OCI-M2 (cell line): ENCODE measurements around the gene PLAAT3.
"Not testable (repeated sequence)": the region's sequence is repeated elsewhere in the genome, so short reads cannot be mapped to it uniquely, and the experiment has no call there.

Source experiments
- DNase-seq: peaks from one replicate; lab custom pipeline; 2025; ENCODE audit not compliant: unreplicated experiment; lab: John Stamatoyannopoulos, UW

PLAAT3 gene

DNA sequence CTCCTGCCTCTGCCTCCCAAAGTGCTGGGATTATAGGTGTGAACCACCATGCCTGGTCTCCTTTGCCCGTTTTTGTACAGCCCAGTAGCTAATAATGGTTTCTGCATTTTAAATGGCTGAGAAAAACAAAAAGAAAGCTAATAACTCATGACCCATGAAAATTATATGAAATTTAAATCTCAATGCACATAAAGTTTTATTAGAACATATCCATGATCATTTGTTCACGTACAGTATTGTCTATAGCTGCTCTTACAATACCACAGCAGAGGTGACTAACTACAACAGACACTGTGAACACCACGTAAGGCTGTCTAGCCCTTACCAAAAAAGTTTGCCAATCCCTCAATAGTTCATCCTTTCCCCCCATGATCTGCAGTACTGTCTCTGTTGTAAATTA is 44.7 kb downstream of the PLAAT3 start:
- no peak for DNase-seq

DNA sequence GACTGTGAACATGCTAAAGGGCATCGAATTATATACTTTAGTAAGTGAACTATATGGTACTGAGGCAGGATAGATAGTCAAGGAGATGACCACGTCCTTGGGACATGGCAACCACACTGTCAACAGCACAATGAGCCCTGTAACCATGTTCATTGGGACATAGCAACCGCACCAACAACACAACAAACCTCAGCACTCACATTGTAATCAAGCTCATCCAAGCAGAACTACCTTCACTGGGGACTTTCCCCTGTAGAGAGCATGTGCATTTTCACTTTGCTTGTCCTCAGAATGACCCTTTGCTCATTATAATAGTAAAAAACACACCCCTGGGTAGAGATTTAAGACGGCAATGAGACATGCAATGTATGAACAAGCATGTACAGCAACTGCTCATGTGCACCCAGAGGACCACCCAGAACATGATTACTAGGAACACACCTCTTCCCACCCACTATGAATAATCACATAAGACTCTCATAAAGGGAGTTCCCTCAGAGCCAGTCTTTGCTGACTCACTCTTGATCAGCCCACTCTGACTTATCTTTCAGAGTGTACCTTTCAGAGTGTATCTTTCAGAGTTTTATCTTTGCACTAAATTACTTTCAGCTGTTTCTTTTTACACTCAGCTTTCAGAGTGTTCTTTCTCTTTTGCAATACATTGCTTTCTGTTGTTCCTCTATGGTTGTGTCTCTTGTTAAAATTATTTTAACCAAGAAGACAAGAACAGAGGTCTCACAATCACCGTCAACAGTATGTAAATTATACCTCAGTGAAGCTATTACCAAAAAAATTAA is 47.0 kb downstream of the PLAAT3 start:
- DNase-seq: no peak

DNA sequence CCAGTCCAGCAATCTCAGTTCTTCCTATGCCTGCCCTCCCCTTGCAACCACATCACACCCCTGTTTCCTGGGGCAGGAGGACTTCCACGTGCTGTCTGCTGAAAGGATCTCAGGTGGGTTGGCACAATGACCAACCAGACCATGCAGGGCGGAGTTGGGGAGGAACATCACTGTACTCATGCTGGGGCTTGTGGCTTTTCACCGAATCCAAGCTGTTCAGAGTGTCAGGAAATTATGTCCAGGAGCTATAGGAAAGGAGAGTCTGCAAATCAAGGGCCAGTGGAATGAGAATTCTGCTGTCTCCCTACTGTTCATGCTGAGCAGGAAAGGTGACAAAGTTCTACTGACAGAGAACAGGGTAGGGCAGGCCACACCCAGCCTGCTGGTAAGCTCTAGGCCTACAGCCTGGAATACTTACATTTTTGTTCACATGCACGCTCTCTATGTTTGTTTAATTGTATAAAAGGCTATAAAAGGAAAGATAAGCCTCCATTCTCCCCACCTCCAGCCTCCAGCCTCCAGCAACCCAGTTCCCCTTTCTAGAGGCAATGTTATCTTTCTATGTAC is 49.4 kb downstream of the PLAAT3 start:
- no peak for DNase-seq

DNA sequence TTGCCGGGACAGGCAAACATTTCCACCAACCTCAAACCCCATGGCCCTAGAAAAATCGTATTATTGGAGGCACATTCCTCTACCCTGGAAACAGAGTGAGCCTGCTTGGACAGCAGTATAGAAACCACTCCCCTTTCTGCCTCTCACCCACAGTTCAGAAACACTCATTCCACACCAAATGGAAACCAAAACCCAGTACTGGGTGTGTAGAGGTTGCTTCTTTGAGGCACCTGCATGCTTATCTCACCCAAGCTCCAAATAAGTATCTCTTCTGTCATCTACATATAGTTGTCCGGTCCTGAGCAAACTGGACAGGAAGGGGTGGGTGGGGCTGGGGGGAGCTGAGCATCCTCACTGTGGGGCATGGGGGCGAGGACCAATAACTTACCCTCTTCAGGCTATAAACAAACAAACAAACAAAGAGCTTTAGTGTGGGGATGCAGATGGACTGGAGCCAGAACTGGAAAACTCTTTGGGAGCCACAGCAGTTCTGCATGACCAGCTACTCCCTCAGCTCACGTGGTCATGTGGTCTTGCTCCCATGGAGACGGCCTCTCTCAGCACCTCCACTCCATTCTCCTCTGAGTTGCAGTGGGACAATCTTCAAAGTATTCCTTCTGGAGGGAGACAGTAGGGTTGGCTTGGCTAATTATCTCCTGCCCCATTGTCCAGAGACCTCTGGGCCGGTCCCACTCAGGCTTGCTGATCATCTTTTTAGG is 50.0 kb downstream of the PLAAT3 start:
- no peak for DNase-seq

DNA sequence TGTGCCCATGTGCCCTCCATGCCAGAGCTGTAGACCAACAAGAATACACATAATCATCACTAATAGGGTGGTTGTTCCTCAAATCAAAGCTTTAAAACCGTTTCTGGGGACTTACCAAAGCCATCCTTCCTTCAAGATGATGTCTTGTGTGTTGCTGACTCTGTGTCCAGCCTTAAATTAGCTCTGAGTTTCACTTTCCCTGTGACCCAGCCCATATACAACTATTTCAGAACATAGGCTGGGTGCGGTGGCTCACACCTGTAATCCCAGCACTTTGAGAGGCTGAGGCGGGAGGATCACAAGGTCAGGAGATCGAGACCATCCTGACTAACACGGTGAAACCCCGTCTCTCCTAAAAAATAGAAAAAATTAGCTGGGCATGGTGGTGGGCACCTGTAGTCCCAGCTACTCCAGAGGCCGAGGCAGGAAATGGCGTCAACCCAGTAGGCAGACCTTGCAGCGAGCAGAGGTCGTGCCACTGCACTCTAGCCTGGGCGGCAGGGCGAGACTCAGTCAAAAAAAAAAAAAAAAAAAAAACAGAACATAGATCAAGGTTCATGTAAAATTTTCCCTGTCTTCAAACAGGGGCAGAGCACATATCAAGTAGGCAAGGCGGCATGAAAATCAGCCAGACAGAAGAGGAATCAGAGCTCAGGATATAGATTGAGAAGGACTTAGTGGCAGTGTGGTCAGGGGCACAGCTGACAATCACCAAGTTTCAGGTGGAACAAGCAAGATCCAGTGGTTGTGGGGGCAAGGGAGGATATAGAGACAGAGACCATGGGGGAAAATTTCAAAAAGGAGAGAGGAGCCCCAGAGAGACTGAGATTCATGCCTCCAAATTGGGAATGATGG is 50.8 kb downstream of the PLAAT3 start, which contains the start of gene PLAAT2:
Gene PLAAT2 (minus strand): TSS at position 179 of the 855 bp plus-strand sequence. CDS start 55 bp downstream, at position 124.
- DNase-seq: no peak

DNA sequence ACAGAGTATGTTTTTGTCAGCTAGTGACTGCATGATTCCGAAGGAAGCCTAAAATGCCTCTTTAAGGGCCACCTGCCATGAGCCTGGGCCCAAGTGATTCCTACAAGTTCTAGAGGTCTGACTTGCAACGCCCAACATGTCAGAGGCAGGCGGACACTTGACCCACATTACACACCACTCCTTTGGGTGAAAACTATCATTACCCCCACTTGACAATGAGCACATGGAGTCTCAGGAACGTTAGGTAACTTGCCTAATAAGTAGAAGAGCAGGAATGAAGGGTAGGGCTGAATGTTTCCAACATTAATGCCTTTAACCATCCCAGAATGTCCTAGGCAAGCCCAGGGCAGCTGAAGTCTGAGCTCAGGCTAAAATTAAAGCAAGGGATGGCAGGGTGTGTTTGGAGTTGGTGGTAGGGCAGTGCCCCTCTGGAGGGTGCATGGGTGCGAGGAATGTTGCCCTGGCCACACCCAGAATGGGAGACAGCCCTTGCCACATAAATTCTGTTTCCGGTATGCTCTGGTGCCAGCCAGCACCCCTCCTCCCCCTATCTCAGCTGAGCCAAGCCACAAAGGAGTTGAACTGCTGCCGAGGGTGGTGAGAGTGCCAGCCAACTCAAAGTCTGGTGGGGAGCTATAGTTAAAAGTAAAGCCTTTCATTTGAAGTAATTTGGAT is 53.6 kb downstream of the PLAAT3 start:
- DNase-seq: no peak

DNA sequence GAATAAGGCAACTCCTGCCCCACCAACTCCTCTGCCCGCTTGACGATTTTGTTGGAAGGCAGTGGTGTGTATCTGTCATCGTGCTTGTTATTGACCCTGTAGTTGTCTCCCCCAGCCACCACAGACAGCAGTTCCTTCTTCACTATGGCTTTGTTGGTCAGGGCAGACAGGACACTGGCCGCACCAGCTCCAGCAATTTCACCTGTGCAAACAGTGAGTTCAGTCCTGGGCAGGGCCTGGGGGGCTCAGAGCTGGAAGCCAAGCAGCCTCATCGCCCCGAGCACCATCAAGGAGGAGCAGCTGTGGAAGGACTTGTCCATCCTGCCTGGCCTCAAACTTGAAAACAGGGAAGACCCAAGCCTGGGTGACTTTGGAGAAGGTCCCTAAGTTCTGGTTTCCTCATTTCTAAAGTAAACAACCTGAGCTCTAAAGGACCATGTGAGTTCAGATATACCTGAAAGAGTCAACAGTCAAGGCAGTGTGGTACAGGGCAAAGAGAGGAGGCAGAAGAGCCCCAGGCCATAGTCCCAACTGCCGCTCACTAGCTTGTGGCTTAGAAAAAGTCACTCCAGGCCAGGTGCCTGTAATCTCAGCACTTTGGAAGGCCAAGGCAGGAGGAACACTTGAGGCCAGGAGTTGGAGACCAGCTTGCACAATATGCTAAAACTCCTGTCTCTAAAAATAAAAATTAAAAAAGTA is 55.6 kb downstream of the PLAAT3 start:
- no peak for DNase-seq

DNA sequence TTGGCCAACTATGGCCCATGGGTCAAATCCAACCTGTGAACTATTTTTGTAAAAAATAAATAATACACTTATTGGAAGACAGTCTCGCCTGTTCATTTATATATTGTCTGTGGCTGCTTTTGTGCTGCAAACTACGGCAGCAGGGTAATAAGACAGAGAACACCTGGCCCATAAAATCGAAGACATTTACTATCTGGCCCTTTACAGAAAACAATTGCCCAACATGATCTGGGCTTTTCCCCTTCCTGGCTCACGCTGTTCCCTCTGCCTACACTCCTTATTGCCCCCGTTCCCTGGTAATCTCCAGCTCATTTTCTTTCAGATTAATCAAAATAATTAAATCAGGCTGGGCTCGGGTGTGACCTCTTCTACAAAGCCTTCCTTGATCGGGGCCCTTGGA is 56.7 kb downstream of the PLAAT3 start:
- DNase-seq: no peak

DNA sequence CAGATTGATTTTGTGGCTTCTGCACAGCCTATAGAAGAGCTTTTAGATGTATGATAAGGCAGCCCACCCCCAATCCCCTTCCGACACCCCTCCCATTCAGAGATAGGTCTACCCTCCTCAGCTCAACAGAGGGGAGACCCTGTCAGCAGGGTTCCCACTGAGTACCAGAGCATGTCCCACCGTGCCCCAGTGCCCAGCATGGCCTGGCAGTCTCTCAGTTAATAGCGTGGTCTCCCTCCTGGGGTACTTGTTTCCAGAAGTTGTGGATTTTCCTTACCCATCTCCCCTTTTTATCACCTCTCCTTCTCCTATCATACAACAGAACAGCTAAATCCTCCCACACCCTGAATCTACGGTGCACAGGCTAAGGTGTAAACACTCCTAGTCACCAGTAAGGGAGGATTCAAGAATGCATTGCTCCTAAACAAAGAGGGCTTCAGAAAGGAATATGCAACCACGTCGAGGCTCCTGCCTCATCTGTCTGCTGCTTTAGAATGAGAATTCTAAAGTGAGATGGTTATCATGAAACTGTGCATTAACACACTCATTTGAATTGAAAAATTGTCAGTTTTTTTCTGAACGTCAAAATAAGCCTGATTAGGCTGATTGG is 57.7 kb downstream of the PLAAT3 start:
- no peak for DNase-seq

DNA sequence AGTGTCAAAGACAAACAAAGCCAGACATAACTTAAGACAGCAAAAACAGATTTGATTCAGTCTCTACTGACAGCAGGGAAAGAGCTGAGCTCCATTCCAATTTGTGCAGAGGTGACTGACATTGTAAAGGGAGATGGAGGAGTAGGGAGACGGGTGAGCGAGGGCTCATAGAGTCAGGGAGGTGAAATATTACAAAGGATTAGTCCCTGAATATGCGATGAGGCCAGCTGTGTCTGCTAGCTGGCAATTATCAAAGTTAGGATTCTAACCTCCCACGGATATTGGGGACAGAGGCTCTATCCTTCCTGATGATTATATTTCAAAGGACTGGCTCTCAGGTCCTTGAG is 59.4 kb downstream of the PLAAT3 start:
- no peak for DNase-seq

DNA sequence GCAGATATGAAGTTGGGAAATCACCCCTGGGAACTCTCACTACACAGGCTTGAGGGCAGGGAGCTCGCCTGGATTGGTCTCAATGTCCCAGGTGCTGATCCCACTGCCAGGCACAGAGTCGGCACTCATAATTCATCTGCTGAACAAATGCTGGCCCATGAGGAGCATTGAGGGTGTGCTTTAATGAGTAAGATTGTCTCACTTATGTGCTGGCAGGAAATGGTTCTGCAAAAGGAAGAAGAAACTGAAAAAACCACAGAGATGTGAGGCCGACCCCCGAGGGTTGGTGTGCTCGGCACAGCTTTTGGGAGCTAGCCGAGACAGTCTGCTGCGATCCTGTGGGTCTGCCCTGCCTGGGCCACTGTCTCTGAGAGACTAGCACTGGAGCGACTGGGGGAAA is 60.5 kb downstream of the PLAAT3 start:
- no peak for DNase-seq

DNA sequence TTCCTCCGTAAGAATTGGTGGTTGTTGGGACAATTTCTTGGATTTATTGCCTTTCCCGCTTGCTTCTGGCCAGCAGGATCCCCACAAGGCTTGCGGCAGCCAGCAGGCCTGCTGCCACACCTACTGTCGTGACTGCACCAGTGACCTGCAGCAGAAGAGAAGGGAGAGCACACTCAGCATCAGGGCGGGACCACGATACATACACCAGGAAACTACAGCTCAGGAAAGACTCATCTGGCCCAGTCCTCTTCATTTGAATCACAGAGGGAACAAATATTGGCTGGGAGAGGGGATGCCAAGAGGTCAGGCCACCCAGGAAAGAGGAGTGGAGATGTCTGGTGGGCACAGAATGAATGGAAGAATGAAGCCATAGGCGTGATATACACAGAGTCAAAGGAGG is 61.3 kb downstream of the PLAAT3 start:
- DNase-seq: no peak

DNA sequence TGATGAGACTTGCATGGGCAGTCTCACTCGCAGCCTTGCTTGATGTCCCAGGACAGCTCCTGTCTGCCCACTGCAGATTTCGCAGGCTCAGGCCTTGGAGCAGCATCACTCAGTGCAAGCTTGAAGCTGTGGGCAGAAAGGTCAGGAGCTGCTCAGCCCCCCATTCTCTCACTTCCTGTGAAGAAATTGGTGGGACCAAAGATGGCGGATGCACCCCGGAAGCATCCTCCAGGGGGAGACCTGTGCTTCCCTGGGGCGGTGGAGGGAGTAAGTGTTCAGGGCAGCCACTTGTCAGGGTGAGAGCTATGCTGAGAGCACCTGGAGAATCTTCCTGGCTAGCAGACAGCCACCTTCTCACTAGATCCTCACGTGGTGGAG is 62.4 kb downstream of the PLAAT3 start:
- no peak for DNase-seq

DNA sequence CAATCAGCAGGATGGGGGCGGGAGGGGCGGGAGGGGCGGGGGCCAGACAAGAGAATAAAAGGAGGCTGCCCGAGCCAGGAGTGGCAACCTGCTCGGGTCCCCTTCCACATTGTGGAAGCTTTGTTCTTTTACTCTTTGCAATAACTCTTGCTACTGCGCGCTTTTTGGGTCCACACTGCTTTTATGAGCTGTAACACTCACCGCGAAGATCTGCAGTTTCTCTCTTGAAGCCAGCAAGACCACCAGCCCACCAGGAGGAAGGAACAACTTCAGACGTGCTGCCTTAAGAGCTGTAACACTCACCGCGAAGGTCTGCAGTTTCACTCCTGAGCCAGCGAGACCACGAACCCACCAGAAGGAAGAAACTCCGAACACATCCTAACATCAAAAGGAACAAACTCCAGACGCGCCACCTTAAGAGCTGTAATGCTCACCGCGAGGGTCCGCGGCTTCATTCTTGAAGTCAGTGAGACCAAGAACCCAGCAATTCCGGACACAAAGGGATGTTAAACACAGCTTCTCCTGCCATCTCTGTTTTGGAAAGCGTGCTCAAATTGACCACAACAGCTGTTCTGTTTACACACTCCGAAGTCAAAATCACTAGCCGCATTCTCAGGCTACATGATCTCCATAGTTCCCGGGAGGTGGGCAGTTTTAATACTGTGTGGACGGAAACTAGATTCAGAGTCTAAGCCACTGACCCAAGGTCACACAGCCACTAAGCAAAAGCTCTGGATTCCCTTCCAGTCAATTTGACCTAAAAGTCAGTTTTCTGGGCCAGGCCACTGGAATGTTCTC is 62.9 kb downstream of the PLAAT3 start:
- DNase-seq: no peak

DNA sequence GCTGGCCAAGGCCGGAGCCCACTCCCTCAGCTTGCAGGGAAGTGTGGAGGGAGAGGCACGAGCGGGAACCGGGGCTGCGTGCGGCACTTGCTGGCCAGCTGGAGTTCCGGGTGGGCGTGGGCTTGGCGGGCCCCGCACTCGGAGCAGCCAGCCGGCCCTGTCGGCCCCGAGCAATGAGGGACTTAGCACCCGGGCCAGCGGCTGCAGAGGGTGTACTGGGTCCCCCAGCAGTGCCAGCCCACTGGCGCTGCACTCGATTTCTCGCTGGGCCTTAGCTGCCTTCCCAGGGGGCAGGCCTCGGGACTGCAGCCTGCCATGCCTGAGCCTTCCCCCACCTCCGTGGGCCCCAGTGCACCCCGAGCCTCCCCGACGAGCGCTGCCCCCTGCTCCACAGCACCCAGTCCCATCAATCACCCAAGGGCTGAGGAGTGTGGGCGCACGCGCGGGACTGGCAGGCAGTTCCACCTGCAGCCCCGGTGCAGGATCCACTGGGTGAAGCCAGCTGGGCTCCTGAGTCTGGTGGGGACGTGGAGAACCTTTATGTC is 64.0 kb downstream of the PLAAT3 start:
- not testable (repeated sequence) for DNase-seq

DNA sequence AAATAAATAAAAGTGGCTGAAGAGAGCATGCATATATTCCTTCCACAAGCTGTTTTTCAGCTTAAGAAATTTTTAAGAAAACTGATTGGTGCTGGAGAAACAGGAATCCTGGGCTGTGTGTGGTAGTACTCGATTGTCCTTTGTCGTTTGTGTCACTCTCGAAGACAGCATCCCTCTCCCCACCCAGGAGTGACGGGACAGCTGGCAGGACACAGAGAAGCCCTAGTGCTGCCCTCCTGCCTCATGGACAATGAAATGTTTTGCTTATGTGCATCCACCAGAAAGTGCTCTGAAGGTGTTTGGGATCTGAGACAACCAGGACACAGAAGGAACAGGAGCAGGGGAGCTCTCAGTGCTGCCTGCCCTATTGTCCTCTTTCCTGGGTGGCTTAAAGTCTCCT is 64.8 kb downstream of the PLAAT3 start:
- no peak for DNase-seq

DNA sequence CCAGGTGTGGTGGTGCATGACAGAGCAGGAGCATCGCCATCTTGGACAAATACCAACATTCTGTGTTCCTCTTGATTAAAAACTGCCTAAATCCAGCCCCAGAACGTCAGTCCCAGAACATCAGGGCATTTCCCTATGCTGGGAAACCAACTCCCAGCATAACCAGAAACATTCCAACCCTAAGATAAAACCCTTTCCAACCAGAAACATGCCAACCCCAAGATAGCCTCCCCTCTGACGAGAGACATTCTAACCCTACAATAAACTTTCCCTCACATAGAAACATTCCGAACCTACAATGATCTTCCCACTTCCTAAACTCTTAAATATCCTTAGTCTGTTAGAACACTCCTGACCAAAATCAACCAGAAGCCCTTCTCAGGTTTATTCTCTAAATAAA is 66.1 kb downstream of the PLAAT3 start:
- DNase-seq: no peak

DNA sequence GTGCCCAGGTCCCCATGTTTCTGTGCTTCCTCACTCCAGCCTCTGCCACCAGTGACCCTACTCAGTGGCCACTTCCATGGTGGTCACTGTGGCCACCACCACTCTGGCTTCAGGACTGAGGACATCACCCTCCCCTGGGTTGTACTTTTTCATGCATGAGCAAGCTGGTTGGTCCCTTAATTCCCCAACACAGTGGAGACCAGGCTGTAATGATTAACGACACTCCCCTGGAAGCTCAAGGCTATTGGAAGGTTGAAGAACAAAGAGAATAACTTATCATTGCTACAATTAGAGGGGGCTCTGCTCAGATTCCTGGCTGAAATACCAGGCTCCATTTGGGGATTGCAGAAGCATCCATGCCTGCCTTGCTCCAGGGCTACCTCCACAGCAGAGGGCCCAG is 67.2 kb downstream of the PLAAT3 start:
- DNase-seq: no peak

DNA sequence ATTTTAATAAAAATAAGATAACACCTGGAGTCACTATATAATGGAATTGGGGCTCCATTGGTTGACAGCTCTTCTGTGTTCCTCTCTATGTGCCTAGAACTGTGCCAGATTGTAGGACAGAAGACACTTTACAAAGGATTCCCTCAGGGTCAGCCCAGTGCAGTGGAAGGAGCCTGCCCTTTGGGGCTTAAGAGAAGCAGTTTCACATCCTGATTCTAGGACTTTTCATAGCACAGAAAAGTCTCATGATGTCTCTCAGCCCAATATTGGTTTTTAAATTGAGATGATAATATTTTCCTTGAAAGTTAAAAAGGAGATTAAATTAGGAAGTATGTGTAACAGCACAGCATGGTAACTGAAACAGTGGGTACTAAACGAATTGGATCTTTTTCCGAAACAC is 70.5 kb downstream of the PLAAT3 start:
- DNase-seq: no peak
